ENCODE measurements around the gene ITPKB.

Gene ITPKB

GRCh38 chr1:226743259-226743658 lies 4.2 kb upstream of the ITPKB start:
- H3K79me2 ChIP-seq (ENCODE audit: insufficient read depth, low read length): peaks cover 9% of the 10 kb centered on the region
- no peak overlapping the region for H2AFZ ChIP-seq (ENCODE audit: low read depth, low read length)
- no peaks in the 10 kb centered on the region for H4K20me1 ChIP-seq (ENCODE audit: insufficient read depth, low read length)
- no peak for ATAC-seq (ENCODE audit: insufficient read depth, low read depth)
- H3K27me3 ChIP-seq (ENCODE audit: insufficient read depth, low read length, poor library complexity): peaks cover 2% of the 10 kb centered on the region
- TF ChIP-seq EZH2 (IDR thresholded peaks at IDR 0.05; ENCODE audit: borderline replicate concordance, low read depth, low read length, severe bottlenecking) (no peak), CTCF (IDR thresholded peaks at IDR 0.05; ENCODE audit: borderline replicate concordance, extremely low read depth, low read length, poor library complexity, severe bottlenecking) (no peak)
- no peaks in the 10 kb centered on the region; the same call in 1 of the 2 replicates for H3K36me3 ChIP-seq (ENCODE audit: insufficient read depth, low read length)
- no peak overlapping the region for H3K27ac ChIP-seq (ENCODE audit: low read length)
- peaks cover 9% of the 10 kb centered on the region for H3K4me1 ChIP-seq (ENCODE audit: insufficient read depth, low read length)
- H3K4me3 ChIP-seq (ENCODE audit: low read depth in 1 of 2, low read length in 2 of 2): no peak overlapping the region
- peaks cover 3% of the 10 kb centered on the region for H3K9me3 ChIP-seq (ENCODE audit: insufficient read depth, low read length, severe bottlenecking)
- no peak for DNase-seq
- no peak overlapping the region for H3K9ac ChIP-seq (ENCODE audit: low read depth, low read length)
- no peak overlapping the region for H3K4me2 ChIP-seq (ENCODE audit: insufficient read depth, low read length)

- Histone ChIP-seq H2AFZ (ENCODE audit: low read depth, low read length) (0 out of 2 replicates have a peak overlapping the region, but pooled peaks have one; percentile 30), H3K27me3 (ENCODE audit: insufficient read depth, low read length, poor library complexity) (no peaks in the 10 kb centered on the region), H4K20me1 (ENCODE audit: insufficient read depth, low read length) (peaks cover 8% of the 10 kb centered on the region; the same call in 1 of the 2 replicates), H3K27ac (ENCODE audit: low read length) (no peak overlapping the region), H3K9me3 (ENCODE audit: insufficient read depth, low read length, severe bottlenecking) (peaks cover 3% of the 10 kb centered on the region), H3K9ac (ENCODE audit: low read depth, low read length) (no peak overlapping the region), H3K36me3 (ENCODE audit: insufficient read depth, low read length) (peaks cover 11% of the 10 kb centered on the region), H3K79me2 (ENCODE audit: insufficient read depth, low read length) (peaks cover 31% of the 10 kb centered on the region), H3K4me3 (ENCODE audit: low read depth in 1 of 2, low read length in 2 of 2) (no peak overlapping the region), H3K4me2 (ENCODE audit: insufficient read depth, low read length) (no peak overlapping the region), H3K4me1 (ENCODE audit: insufficient read depth, low read length) (peaks cover 29% of the 10 kb centered on the region)
- TF ChIP-seq EZH2 (IDR thresholded peaks at IDR 0.05; ENCODE audit: borderline replicate concordance, low read depth, low read length, severe bottlenecking): no peak
- no peak for TF ChIP-seq CTCF (IDR thresholded peaks at IDR 0.05; ENCODE audit: borderline replicate concordance, extremely low read depth, low read length, poor library complexity, severe bottlenecking)
- DNase-seq (no peak), ATAC-seq (ENCODE audit: insufficient read depth, low read depth) (no peak)
Measured at GRCh38 chr1:226741009-226741408, 1.9 kb upstream of the ITPKB start.

GRCh38 chr1:226739696-226740065 lies 599 bp upstream of the ITPKB start:
- Histone ChIP-seq H2AFZ (ENCODE audit: low read depth, low read length) (peak overlapping the region; percentile 89), H3K4me2 (ENCODE audit: insufficient read depth, low read length) (peak overlapping the region; percentile 66), H3K4me3 (ENCODE audit: low read depth in 1 of 2, low read length in 2 of 2) (peak overlapping the region in 1 of 2 experiments; percentile 83; a peak in 3 of 4 replicates), H3K4me1 (ENCODE audit: insufficient read depth, low read length) (peaks cover 43% of the 10 kb centered on the region), H3K9me3 (ENCODE audit: insufficient read depth, low read length, severe bottlenecking) (peaks cover 3% of the 10 kb centered on the region), H3K79me2 (ENCODE audit: insufficient read depth, low read length) (peaks cover 44% of the 10 kb centered on the region), H3K36me3 (ENCODE audit: insufficient read depth, low read length) (peaks cover 24% of the 10 kb centered on the region), H4K20me1 (ENCODE audit: insufficient read depth, low read length) (peaks cover 15% of the 10 kb centered on the region), H3K27ac (ENCODE audit: low read length) (peak overlapping the region; percentile 95), H3K27me3 (ENCODE audit: insufficient read depth, low read length, poor library complexity) (no peaks in the 10 kb centered on the region), H3K9ac (ENCODE audit: low read depth, low read length) (peak overlapping the region; percentile 86)
- TF ChIP-seq EZH2 (IDR thresholded peaks at IDR 0.05; ENCODE audit: borderline replicate concordance, low read depth, low read length, severe bottlenecking): no peak
- no peak for TF ChIP-seq CTCF (IDR thresholded peaks at IDR 0.05; ENCODE audit: borderline replicate concordance, extremely low read depth, low read length, poor library complexity, severe bottlenecking)
- ATAC-seq (ENCODE audit: insufficient read depth, low read depth): no peak
- no peak for DNase-seq

Measured in DND-41 (cell line).